Prostate gland (tissue), 2 donors: ENCODE measurements around the gene HPS4. TPM values are rescaled to one million over a fixed set of nuclear protein-coding genes. Genes with fewer than 3 reads are reported as not detected.
"Not testable (repeated sequence)": the region's sequence is repeated elsewhere in the genome, so short reads cannot be mapped to it uniquely, and the experiment has no call there.

Experiments
- DNase-seq: peaks from one replicate; pipeline ENCODE4 v3.0.0-alpha.2; 2019; ENCODE audit warnings: low spot score
- H3K27ac ChIP-seq, 2 donors: fragments of 200-600 bp; sonication (generic); 2 replicates each; pipeline ENCODE4 v1.5.1; 2017 to 2019
- H3K27me3 ChIP-seq: fragments of 200-600 bp; sonication (generic); replicated peaks from 2 replicates; pipeline ENCODE4 v1.5.1; 2019; ENCODE audit not compliant: insufficient read depth
- H3K36me3 ChIP-seq, 2 donors: fragments of 200-600 bp; sonication (generic); 1 replicate in 1 of 2; 2 replicates in 1 of 2; pipeline versions ENCODE4 v1.5.1 to v1.8.1; 2017 to 2019
- H3K4me1 ChIP-seq: fragments of 200-600 bp; sonication (generic); replicated peaks from 2 replicates; pipeline ENCODE4 v1.5.1; 2019
- H3K4me3 ChIP-seq, 2 donors: fragments of 200-600 bp; sonication (generic); 2 replicates each; pipeline ENCODE4 v1.5.1; 2017 to 2019
- H3K9me3 ChIP-seq: fragments of 200-600 bp; sonication (generic); 2 replicates; pipeline ENCODE4 v1.5.1; 2017
- CTCF ChIP-seq, 4 experiments: fragments of 200-600 bp in 2 of 4; fragments of 450-650 bp in 2 of 4; sonication (generic) in 2 of 4; IDR thresholded peaks; 1 replicate in 3 of 4; 2 replicates in 1 of 4; pipeline ENCODE4 v1.5.1; 2016 to 2019; ENCODE audit warnings: antibody characterized with exemption in 4 of 4, mild to moderate bottlenecking in 2 of 4, moderate library complexity in 2 of 4
- POLR2A ChIP-seq: fragments of 450-650 bp; IDR thresholded peaks from one replicate; pipeline ENCODE4 v1.6.1; 2016; ENCODE audit warnings: antibody characterized with exemption, mild to moderate bottlenecking
- POLR2AphosphoS5 ChIP-seq: sonication (generic); formaldehyde crosslinking; IDR thresholded peaks from one replicate; pipeline ENCODE4 v1.6.1; 2017; ENCODE audit warnings: antibody characterized with exemption
- WGBS: methylation state at CpG from one replicate; pipeline ENCODE4 v1.1.5; 2018; 5-methylcytosine and 5-hydroxymethylcytosine counted together
- intact Hi-C: fragments of 100-400 bp; cut with DNase I; formaldehyde crosslinking; loops from one replicate; pipeline ENCODE4 v1.14.2; 2022
- total RNA-seq, 2 donors: library from RNA; depleted of rRNA; stranded (reverse); fragments of >200 nt; gene quantifications; one replicate each; pipeline ENCODE4 v1.1.0, GENCODE V29; 2016

HPS4 gene
- 10 to 100 TPM; 25.3 to 83.9 TPM for total RNA-seq

- peak within 1 kb of the TSS; percentile 95 to 98 for H3K27ac ChIP-seq
- H3K4me3 ChIP-seq, result peak within 1 kb of the TSS; percentile 97 to 100
- intact Hi-C loops, result loop anchor here (5.0 kb wide), 1 partner anchor 104 kb away; no protein-coding TSS in a partner anchor
- H3K36me3 ChIP-seq, result peaks cover 0 to 7% of the 10 kb centered on the region in 2 donors
- no peaks in the 10 kb centered on the region for H3K27me3 ChIP-seq
- peak; percentile 95 for TF ChIP-seq POLR2AphosphoS5
- TF ChIP-seq CTCF (IDR thresholded peaks at IDR 0.05), result peak in 1 of 4 experiments; percentile 30
- peak; percentile 95 for TF ChIP-seq POLR2A
- H3K4me1 ChIP-seq, result peaks cover 40% of the 10 kb centered on the region
- DNase-seq, result peak; percentile 88
- no peaks in the 10 kb centered on the region for H3K9me3 ChIP-seq
- under 1% methylated on average over 27 of the region's 85 CpGs for WGBS
Observed at GRCh38 chr22:26483439-26484359, at the start of gene HPS4, which contains the start of gene SRRD. Gene HPS4 (minus strand): TSS chr22:26483783. CDS start chr22:26481762, 2,021 bp downstream. Gene SRRD (plus strand): TSS chr22:26483877. CDS start chr22:26483891, 14 bp downstream.

GRCh38 chr22:26529345-26529744 lies 45.8 kb upstream of the HPS4 start:
- WGBS, result 51% methylated on average over 2 of the region's 2 CpGs
- no peaks in the 10 kb centered on the region for H3K4me1 ChIP-seq
- H3K27me3 ChIP-seq, result no peaks in the 10 kb centered on the region
- no peak overlapping the region for H3K27ac ChIP-seq
- H3K9me3 ChIP-seq, result no peaks in the 10 kb centered on the region
- H3K36me3 ChIP-seq, result no peaks in the 10 kb centered on the region
- TF ChIP-seq CTCF (IDR thresholded peaks at IDR 0.05) (no peak), POLR2A (no peak), POLR2AphosphoS5 (peak; percentile 53)
- intact Hi-C loops, result no loop called here
- no peak for DNase-seq
- H3K4me3 ChIP-seq, result no peak overlapping the region

GRCh38 chr22:26528518-26528917 lies 44.9 kb upstream of the HPS4 start:
- H3K9me3 ChIP-seq, H3K27me3 ChIP-seq, DNase-seq, intact Hi-C loops, H3K4me3 ChIP-seq, H3K27ac ChIP-seq, H3K36me3 ChIP-seq, H3K4me1 ChIP-seq: not testable (repeated sequence)
- 91% methylated on average over 9 of the region's 9 CpGs for WGBS

GRCh38 chr22:26527574-26528465 lies 44.2 kb upstream of the HPS4 start:
- Histone ChIP-seq H3K36me3 (no peaks in the 10 kb centered on the region), H3K27ac (no peak overlapping the region), H3K9me3 (no peaks in the 10 kb centered on the region), H3K4me1 (no peaks in the 10 kb centered on the region), H3K27me3 (no peaks in the 10 kb centered on the region), H3K4me3 (no peak overlapping the region)
- DNase-seq, result no peak
- TF ChIP-seq POLR2AphosphoS5, result no peak
- no peak for TF ChIP-seq POLR2A
- TF ChIP-seq CTCF (IDR thresholded peaks at IDR 0.05), result no peak
- intact Hi-C loops, result no loop called here
- WGBS, result 83% methylated on average over 15 of the region's 15 CpGs

GRCh38 chr22:26527167-26527566 lies 43.6 kb upstream of the HPS4 start:
- DNase-seq, result no peak
- no peaks in the 10 kb centered on the region for H3K27me3 ChIP-seq
- no peak overlapping the region for H3K27ac ChIP-seq
- TF ChIP-seq POLR2AphosphoS5, result no peak
- no peak for TF ChIP-seq POLR2A
- no peak for TF ChIP-seq CTCF (IDR thresholded peaks at IDR 0.05)
- WGBS, result 88% methylated on average over 3 of the region's 3 CpGs
- no peaks in the 10 kb centered on the region for H3K9me3 ChIP-seq
- no peak overlapping the region for H3K4me3 ChIP-seq
- intact Hi-C loops, result no loop called here
- H3K4me1 ChIP-seq, result no peaks in the 10 kb centered on the region
- no peaks in the 10 kb centered on the region for H3K36me3 ChIP-seq
